GM11168 (cell line): ENCODE data around the gene PDLIM7.

Experiments
- in situ Hi-C: fragments of 300-500 bp; cut with MboI; formaldehyde crosslinking; loops from one replicate; pipeline ENCODE4 v1.12.0; 2022; ENCODE audit warnings: low sequenced_read_pairs; ENCODE audit not compliant: unreplicated experiment

The PDLIM7 gene

GRCh38 chr5:177462021-177462670 is 35.3 kb downstream of the PDLIM7 start:
- in situ Hi-C loops = no loop called here

GRCh38 chr5:177459819-177460628 is 37.4 kb downstream of the PDLIM7 start:
- in situ Hi-C loops = no loop called here

- in situ Hi-C loops = no loop called here
These were observed 38.0 kb downstream of the PDLIM7 start for GRCh38 chr5:177459357-177459756.

- in situ Hi-C loops = no loop called here
These were observed 38.5 kb downstream of the PDLIM7 start for GRCh38 chr5:177458912-177459350.

GRCh38 chr5:177457852-177458681 is 39.3 kb downstream of the PDLIM7 start:
- in situ Hi-C loops = no loop called here

GRCh38 chr5:177456976-177457851 is 40.2 kb downstream of the PDLIM7 start:
- in situ Hi-C loops = no loop called here

- in situ Hi-C loops = no loop called here
These were observed 40.8 kb downstream of the PDLIM7 start for GRCh38 chr5:177456591-177456964.

GRCh38 chr5:177455661-177456590 is 41.5 kb downstream of the PDLIM7 start:
- in situ Hi-C loops = no loop called here

GRCh38 chr5:177455036-177455660 is 42.3 kb downstream of the PDLIM7 start:
- in situ Hi-C loops = no loop called here

- in situ Hi-C loops = no loop called here
These were observed 42.9 kb downstream of the PDLIM7 start for GRCh38 chr5:177454397-177455035.

- in situ Hi-C loops = no loop called here
These were observed 43.5 kb downstream of the PDLIM7 start for GRCh38 chr5:177453852-177454396.

- in situ Hi-C loops = no loop called here
These were observed 44.4 kb downstream of the PDLIM7 start for GRCh38 chr5:177452688-177453638.

GRCh38 chr5:177450667-177451424 is 46.6 kb downstream of the PDLIM7 start:
- in situ Hi-C loops = no loop called here

- in situ Hi-C loops = loop anchor here (5.0 kb wide), 1 partner anchor 42 kb away; the partner anchor contains the start of gene F12
These were observed 48.0 kb downstream of the PDLIM7 start for GRCh38 chr5:177449140-177450061.
